ENCODE results near the gene TMEM247. TPM values are rescaled to one million over a fixed set of nuclear protein-coding genes. Genes with fewer than 3 reads are reported as not detected.

The TMEM247 gene
- total and polyA plus RNA-seq, 10 of the 15 experiments (the other 5 are each of a cell fraction or from before 2014, with no cell fraction given): not detected

GRCh38 chr2:46434851-46435273 is 44.5 kb upstream of the TMEM247 start (continued):
- TF ChIP-seq USF2 (IDR thresholded peaks at IDR 0.05; ENCODE audit: borderline replicate concordance, low read depth, low read length): no peak
- TF ChIP-seq IKZF1 (conservative IDR thresholded peaks at IDR 0.05): no peak
- no peak for TF ChIP-seq ATF2 (IDR thresholded peaks at IDR 0.05; ENCODE audit: low read length)
- no peak for TF ChIP-seq BCL11A (IDR thresholded peaks at IDR 0.05; ENCODE audit: low read depth, low read length)
- TF ChIP-seq DPF2 (IDR thresholded peaks at IDR 0.05): no peak
- no peak for TF ChIP-seq CREM (IDR thresholded peaks at IDR 0.05; ENCODE audit: low read depth)
- no peak for TF ChIP-seq E4F1 (IDR thresholded peaks at IDR 0.05; ENCODE audit: borderline replicate concordance, partially characterized antibody)
- no peak for TF ChIP-seq RBBP5 (conservative IDR thresholded peaks at IDR 0.05)
- TF ChIP-seq JUNB (IDR thresholded peaks at IDR 0.05): no peak
- no peak for TF ChIP-seq IRF3 (IDR thresholded peaks at IDR 0.05)
- TF ChIP-seq TCF3 (IDR thresholded peaks at IDR 0.05; ENCODE audit: borderline replicate concordance, insufficient read depth, low read depth, low read length): no peak

All from GM12878 (cell line).